Lower leg skin (tissue), 4 donors: ENCODE data around the gene CERCAM. TPM values are rescaled to one million over a fixed set of nuclear protein-coding genes. Genes with fewer than 3 reads are reported as not detected.
A peak's percentile ranks its signal among the peaks of the same experiment; 100 is the strongest.

Source experiments
- DNase-seq, 2 donors: peaks; one replicate each; pipeline ENCODE4 v3.0.0-alpha.2; 2019; ENCODE audit warnings: low spot score in 2 of 2
- H3K4me3 ChIP-seq: fragments of 200-600 bp; sonication (generic); 2 replicates; pipeline ENCODE4 v1.5.1; 2017; ENCODE audit warnings: mild to moderate bottlenecking, low read depth; ENCODE audit not compliant: poor library complexity, severe bottlenecking
- CTCF ChIP-seq, 3 donors: fragments of 450-650 bp; IDR thresholded peaks; one replicate each; pipeline ENCODE4 v1.5.1; 2016; ENCODE audit warnings: antibody characterized with exemption in 3 of 3, mild to moderate bottlenecking in 3 of 3, moderate library complexity in 2 of 3
- POLR2A ChIP-seq, 2 donors: fragments of 450-650 bp; IDR thresholded peaks; one replicate each; pipeline ENCODE4 v1.6.1; 2016 to 2017; ENCODE audit warnings: antibody characterized with exemption in 2 of 2, mild to moderate bottlenecking in 1 of 2, moderate library complexity in 1 of 2
- WGBS, 2 donors: methylation state at CpG; one replicate each; pipeline ENCODE4 v1.1.5; 2018; 5-methylcytosine and 5-hydroxymethylcytosine counted together
- intact Hi-C: fragments of 100-400 bp; cut with DNase I; formaldehyde crosslinking; loops from one replicate; pipeline ENCODE4 v1.15.0; 2023; ENCODE audit warnings: low total_unique reads
- total RNA-seq, 4 donors: library from RNA; depleted of rRNA; stranded (reverse); fragments of >200 nt; gene quantifications; one replicate each; pipeline ENCODE4 v1.1.0, GENCODE V29; 2016

Gene CERCAM
- total RNA-seq, 4 donors from 2014 or later = 5.6 to 21.3 (median 7.3) TPM

- 93 to 97% methylated on average over 2 of the region's 2 CpGs for WGBS, 2 donors
- TF ChIP-seq POLR2A (IDR thresholded peaks at IDR 0.05) (no peak), CTCF (IDR thresholded peaks at IDR 0.05) (no peak)
- intact Hi-C loops = no loop called here
Observed at GRCh38 chr9:128448746-128449145, 28.1 kb downstream of the CERCAM start.

DNA sequence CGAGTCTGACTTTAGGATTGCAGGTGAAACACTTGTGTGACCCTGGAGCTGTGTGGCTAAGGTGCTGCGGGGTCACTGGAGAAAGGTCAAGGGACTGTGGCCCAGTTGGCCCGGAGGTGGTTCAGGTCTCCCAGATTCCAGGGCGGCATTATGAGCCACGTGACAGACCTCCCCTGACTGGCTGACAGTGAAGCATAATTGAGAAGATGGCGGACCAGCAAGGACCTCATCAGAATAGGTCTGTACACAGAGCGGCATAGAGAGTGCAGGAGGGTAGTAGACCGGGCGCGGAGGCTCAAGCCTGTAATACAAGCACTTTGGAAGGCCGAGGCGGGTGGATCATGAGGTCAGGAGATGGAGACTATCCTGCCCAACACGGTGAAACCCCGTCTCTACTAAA lies 34.3 kb downstream of the CERCAM start:
- H3K4me3 ChIP-seq = no peak overlapping the region
- 83 to 85% methylated on average over 14 of the region's 14 CpGs for WGBS, 2 donors
- no peak for DNase-seq
- TF ChIP-seq POLR2A (IDR thresholded peaks at IDR 0.05) = no peak
- TF ChIP-seq CTCF (IDR thresholded peaks at IDR 0.05) = no peak
- intact Hi-C loops = no loop called here

More at GRCh38 chr9:128448746-128449145, 28.1 kb downstream of the CERCAM start:
- DNase-seq = no peak
- no peak overlapping the region for H3K4me3 ChIP-seq

DNA sequence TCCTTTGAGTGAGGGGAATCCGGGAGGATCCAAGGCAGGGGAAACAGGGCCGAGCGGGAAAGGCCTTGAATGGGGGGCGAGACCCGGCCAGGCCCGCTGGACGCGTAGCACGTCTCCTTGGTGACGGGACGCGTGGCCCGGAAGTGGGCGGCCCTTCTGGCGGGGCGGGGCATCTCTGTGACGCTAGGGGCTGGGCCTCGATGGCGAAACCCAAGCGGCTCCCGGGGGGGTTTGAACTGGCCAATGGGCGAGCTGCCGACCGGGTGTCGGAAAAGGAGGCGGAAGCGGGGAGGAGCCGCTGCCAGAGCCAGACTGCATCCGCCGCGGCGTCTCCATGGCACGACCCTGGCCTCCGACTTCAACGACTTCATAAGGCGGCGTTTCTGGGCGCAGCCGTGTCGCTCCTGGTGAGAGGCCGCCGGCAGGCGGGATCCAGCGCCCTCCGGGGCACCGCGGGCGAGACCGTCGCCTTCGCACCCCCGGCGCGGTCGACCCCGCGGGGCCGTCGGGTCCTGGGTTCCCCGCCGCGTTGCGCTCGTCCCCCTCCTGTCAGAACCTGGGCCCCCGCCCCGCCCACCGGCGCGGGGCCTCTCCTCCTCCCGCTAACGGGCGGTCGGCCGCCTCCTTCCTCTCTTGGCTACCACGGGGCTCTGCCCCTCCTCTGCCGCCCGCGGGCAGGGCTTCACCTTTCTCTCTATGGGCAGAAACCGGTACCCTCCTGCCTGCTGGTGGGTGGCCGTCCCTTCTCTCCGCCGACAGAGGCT lies 35.4 kb downstream of the CERCAM start, which contains the start of gene ODF2:
TSS of gene ODF2 (plus strand) at position 158 of the 764 bp plus-strand sequence. CDS start at position 244, 86 bp downstream.
- intact Hi-C loops = no loop called here
- peak within 1 kb of the TSS; percentile 65 for H3K4me3 ChIP-seq
- DNase-seq = peak; percentile 96 to 100
- TF ChIP-seq POLR2A (IDR thresholded peaks at IDR 0.05) (no peak), CTCF (IDR thresholded peaks at IDR 0.05) (no peak)
- 0 to 1% methylated on average over 10 to 29 of the region's 82 CpGs for WGBS, 2 donors

GRCh38 chr9:128456613-128457061 lies 36.0 kb downstream of the CERCAM start:
- H3K4me3 ChIP-seq = peak overlapping the region; percentile 65
- peak; percentile 56 to 92 for DNase-seq
- WGBS, 2 donors = 0% methylated on average over 40 to 47 of the region's 48 CpGs
- no peak for TF ChIP-seq CTCF (IDR thresholded peaks at IDR 0.05)
- TF ChIP-seq POLR2A (IDR thresholded peaks at IDR 0.05) = no peak
- intact Hi-C loops = no loop called here

DNA sequence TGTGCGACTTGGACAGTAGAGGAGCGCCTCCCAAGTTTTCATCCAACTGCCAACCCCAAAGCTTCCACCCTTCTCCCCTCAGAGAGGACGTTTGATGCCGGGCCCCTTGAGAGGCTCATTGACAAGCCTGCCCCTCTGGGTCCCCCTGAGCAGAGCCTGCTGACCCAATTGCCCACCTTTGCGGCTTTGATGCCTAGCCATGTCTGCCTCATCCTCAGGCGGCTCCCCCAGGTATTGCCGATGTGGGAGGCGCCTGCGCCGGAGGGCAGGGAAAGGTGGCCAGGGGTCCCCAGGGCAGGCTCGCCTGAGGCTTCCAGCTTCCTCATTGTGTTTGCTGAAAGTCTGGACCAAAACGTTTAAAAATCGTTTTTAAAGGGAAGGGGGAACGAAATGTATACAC lies 36.5 kb downstream of the CERCAM start:
- H3K4me3 ChIP-seq = no peak overlapping the region
- TF ChIP-seq POLR2A (IDR thresholded peaks at IDR 0.05) = no peak
- TF ChIP-seq CTCF (IDR thresholded peaks at IDR 0.05) = no peak
- intact Hi-C loops = no loop called here
- 42 to 43% methylated on average over 14 of the region's 14 CpGs for WGBS, 2 donors
- DNase-seq = no peak
